GM12872 (cell line): ENCODE results near the gene ADORA3.

Experiments used
- TF ChIP-seq, protein P1 (sequence below): IDR thresholded peaks from 3 replicates; pipeline ENCODE4 v1.5.1; 2011; ENCODE audit warnings: low read depth, mild to moderate bottlenecking, low read length, moderate library complexity; ENCODE audit not compliant: insufficient read depth

ADORA3 gene

DNA sequence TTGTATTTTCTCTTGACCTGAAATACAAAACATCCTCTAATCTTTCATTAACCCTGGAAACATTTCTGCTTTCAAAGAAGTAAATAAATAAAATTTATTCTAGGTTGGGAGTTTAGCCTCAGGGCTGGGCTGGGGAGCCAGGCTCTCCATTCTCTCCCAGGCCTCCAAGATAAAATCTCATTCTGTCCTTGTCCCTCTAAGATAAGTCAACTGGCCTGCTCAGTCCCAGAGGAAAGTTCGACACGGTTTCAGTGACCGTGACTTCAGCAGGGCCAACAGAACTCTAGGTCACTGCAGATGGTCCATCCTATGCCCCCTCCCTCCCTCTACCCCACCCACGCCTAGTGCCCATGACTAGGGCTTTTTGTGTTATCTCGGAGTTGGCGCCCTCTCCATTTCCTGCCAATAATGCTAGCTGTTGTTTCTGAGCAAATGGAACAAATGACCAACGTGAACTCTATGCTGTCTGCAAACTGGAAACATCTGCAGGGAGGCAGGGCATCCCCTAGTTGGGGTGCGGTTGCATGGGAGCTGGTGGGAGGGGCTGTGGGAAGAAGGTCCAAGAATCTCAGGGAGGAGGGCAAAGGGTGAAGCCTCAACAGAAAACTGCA lies 10.1 kb upstream of the ADORA3 start:
- TF ChIP-seq, protein P1, sequence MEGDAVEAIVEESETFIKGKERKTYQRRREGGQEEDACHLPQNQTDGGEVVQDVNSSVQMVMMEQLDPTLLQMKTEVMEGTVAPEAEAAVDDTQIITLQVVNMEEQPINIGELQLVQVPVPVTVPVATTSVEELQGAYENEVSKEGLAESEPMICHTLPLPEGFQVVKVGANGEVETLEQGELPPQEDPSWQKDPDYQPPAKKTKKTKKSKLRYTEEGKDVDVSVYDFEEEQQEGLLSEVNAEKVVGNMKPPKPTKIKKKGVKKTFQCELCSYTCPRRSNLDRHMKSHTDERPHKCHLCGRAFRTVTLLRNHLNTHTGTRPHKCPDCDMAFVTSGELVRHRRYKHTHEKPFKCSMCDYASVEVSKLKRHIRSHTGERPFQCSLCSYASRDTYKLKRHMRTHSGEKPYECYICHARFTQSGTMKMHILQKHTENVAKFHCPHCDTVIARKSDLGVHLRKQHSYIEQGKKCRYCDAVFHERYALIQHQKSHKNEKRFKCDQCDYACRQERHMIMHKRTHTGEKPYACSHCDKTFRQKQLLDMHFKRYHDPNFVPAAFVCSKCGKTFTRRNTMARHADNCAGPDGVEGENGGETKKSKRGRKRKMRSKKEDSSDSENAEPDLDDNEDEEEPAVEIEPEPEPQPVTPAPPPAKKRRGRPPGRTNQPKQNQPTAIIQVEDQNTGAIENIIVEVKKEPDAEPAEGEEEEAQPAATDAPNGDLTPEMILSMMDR = no peak

DNA sequence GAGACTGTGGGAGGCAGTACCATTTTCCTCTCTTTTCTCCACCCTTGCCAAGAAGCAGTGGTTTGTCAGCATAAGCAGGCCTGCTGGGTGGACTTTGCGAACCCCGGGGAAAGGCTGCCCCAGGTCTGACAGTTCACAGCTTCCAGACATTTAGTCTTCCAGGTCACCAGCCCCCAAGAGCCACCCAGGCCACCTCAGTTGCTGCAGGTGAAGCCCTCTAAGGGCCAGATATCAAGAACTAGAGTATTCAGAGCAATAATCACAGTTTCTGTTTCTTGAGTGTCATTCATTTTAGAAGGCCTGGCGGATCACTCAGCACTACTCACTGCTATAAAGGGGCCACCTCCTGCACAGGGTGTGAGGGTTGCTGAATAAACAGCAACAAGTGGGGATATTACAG lies 9.5 kb upstream of the ADORA3 start:
- TF ChIP-seq, protein P1 = no peak

DNA sequence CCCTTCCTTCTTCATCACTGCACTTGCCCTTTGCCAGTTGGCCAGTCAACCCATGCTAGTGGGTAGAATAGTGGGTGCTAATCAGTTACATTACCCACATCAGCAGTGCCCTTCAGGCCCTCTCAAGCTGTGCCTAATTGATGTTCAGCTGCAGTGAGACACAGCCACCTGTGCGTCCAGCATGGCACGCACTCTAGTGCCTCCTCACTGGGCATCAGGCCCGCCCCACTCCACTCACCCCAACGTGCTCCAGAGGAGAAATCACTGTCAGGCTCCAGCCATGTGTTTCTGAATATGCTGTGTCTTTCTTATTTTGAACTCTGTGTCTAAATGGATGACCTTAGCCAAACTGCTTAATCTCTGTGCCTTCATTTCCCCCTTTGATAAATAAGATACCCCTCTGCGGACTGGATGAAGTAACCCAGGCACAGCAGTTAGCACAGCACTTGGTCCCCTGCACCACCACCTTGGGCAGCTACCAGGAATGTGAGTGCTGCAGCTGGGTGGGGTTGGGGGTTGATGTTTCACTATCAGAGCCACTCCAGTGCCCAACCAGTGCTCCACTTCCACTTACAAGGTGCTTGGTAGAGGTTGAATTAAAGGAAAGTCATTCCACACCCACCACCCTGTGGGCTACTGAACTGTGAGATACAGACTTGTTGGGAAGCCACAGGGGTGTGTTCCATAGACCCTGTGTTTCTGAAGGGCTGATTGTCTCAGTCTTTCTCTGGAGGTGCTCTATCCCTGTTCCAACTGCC lies 8.9 kb upstream of the ADORA3 start:
- TF ChIP-seq, protein P1 = no peak

DNA sequence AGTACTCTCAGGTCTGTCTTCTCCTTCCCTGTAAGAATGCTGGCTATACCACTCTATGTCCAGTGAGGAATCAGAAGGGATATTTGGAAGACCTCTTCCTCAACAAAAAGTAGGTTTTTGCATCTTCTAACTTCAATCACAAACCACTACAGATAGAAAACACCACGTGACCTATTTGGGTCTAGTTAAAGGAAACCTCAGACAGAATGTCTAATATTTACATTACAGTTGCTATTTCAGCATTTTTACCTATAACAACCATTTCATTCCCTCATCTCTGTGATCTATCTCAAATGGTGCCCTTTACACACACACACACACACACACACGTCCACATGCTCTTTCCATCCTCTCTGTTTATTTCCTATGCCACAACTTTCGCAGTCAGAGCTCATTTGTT lies 7.9 kb upstream of the ADORA3 start:
- TF ChIP-seq, protein P1 = no peak

DNA sequence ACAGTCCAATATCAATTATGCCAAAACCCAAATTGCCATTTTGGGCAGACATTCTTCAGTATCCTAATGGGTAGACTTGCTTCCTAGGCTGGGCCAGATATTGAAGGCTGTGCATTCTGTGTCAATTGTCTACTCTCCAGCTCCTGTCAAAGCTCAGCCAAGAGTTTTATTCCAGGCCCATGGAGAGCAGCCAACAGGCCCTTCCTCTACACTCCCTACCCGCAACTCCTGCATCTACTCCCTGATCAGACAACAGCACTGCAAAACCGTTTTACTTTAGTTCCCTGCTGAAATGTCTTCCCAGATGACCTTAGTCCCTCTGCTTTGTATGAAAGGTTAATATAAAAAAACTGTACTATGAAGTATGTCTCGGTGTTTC lies 6.6 kb upstream of the ADORA3 start:
- TF ChIP-seq, protein P1 = no peak

DNA sequence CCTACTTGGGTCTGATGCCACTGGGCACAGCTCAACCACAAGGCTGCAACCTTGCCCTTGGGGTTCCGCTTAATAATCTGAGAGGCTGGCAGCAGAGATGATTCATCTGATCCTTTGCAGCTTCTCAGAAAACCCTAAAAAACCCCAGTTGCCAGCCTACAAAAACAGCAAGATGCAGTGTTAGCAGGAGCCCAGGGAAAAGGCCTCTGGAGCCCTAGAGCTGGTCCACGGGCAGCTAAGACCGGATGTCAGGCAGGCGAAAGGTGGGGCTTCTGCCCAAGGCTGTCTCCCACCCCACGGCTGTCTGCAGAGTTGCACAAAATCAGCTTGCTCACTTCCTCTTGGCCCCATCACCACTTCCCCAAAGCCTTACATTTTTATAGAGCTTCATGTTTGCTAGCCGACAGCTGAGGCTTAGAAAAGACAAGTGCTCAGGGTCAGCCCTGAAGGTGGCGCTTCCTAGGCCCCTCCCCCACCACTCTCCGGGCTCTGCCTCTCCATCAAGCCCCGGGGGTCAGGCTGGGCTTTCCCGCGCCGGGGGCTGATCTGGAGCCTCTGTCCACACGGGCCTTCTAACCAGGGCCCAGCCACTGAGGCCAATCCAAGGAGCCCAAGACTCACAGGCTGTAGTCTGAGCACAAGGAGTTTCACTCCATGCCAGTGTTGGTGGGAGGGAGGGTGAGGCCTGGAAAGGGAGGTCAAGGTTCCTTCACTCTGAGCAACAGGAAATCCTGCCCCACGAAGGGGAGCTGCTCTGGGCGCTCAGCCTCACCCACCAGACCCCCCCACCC lies 4.2 kb upstream of the ADORA3 start:
- TF ChIP-seq, protein P1 = peak; percentile 42; the same call in 2 of the 3 replicates

DNA sequence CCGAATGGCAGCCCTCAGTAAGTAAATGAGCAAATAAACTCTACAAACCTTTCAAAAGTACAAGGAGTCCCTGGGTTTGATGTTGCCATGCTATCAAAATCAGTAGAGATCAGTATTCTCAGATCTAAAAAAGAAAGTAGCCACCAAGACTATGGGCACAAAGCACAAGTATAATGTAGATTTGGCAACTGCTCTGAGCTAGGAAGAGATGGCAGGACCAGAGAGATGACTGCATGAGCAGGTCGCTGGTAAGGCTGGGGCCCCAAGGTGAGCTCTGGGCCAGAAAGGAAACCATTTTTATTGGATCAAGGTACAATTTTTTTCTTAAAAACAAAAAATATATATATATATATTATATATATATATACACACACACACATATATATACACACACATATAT lies 3.1 kb upstream of the ADORA3 start:
- TF ChIP-seq, protein P1 = no peak
